HG02798 (cell line): ENCODE results near the gene RC3H2.
"Not testable (repeated sequence)": the region's sequence is repeated elsewhere in the genome, so short reads cannot be mapped to it uniquely, and the experiment has no call there.

ENCODE experiments used
- ATAC-seq: cut with Tn5 transposase; IDR thresholded peaks from one replicate; pipeline ENCODE4 v1.9.1; 2021; ENCODE audit warnings: mild to moderate bottlenecking; ENCODE audit not compliant: unreplicated experiment, poor library complexity

RC3H2 gene

DNA sequence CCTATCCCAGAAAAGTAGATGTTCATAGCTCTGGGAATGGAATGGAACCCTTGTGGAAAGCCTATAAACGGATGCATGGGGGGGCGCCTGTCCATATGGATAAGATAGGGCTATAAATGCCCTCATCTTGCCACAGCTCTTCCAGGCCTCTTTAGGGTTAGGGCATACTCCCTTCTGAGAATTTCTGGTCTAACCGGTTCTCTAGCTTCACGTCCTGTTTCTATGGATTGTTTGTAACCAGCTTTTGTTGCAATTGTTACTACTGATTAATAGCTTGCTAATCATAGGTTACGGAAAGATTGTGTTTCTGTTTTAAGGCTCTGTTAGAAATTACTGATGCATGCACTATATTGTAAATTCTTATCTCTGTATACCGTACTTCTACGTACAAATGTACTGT lies 95.9 kb downstream of the RC3H2 start:
- not testable (repeated sequence) for ATAC-seq

DNA sequence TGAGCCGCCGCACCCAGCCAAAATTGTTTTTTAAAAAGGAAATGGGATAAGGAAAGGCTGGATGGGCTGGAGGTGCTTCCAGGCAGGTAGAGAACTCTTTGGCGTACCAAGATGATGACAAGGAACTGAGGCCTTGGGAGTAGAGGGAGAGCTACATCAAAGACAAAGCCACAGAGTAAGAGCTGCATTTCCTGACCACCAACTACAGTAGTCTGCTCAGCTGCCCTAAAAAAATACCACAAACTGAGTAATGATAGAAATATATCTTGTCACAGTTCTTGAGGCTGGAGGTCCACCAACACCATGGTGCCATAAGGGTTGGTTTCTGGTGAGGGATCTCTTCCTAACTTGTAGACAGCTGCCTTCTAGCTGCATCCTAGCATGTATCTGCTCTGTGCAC lies 97.0 kb downstream of the RC3H2 start:
- no peak for ATAC-seq

DNA sequence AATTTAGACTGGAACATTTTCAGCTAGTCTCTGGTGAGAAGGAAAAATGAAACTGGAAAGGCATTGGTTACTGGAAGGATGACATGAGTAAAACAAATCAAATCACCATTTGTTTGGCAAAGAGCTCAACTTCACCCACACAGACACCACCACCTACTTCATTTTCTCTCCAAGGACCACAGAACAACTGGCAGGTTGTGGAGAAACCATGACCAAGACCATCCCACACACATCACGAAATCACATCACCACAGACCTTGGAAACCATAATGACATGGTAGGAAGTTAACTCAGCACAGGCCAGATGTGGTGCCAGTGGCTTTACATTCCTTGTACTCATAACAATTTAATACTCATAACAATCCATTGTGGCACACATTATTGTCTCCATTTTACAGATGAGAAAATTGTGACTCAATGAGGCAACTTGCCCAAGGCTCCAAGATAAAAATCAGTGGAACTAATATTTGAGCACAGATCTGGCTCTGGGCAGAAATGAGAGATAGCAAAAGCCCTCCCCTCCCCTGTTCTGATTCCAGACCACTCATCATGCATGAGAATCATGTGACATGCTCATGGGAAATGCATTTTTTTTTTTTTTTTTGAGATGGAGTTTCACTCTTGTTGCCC lies 97.8 kb downstream of the RC3H2 start:
- no peak for ATAC-seq

- no peak for ATAC-seq
These were observed 98.5 kb downstream of the RC3H2 start for GRCh38 chr9:122806661-122807060.

DNA sequence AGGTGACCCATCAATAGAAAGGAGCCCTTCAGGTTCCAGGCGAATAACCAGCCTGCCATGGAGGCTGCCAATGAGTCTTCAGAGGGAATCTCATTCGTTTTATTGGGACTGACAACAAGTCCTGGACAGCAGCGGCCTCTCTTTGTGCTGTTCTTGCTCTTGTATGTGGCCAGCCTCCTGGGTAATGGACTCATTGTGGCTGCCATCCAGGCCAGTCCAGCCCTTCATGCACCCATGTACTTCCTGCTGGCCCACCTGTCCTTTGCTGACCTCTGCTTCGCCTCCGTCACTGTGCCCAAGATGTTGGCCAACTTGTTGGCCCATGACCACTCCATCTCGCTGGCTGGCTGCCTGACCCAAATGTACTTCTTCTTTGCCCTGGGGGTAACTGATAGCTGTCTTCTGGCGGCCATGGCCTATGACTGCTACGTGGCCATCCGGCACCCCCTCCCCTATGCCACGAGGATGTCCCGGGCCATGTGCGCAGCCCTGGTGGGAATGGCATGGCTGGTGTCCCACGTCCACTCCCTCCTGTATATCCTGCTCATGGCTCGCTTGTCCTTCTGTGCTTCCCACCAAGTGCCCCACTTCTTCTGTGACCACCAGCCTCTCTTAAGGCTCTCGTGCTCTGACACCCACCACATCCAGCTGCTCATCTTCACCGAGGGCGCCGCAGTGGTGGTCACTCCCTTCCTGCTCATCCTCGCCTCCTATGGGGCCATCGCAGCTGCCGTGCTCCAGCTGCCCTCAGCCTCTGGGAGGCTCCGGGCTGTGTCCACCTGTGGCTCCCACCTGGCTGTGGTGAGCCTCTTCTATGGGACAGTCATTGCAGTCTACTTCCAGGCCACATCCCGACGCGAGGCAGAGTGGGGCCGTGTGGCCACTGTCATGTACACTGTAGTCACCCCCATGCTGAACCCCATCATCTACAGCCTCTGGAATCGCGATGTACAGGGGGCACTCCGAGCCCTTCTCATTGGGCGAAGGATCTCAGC lies 104.8 kb downstream of the RC3H2 start, which contains the start of gene OR1K1:
Gene OR1K1 (plus strand): TSS at position 58 of the 995 bp plus-strand sequence. CDS start 0 bp downstream, at position 58.
- ATAC-seq: no peak

GRCh38 chr9:122797316-122798063 lies 107.7 kb downstream of the RC3H2 start:
- no peak for ATAC-seq
